A204.1 (cell line): ENCODE measurements around the gene CDC42BPB.

ENCODE experiments used
- FAIRE-seq: peaks from 2 replicates; lab custom pipeline; 2012; peaks lifted over from hg19 to GRCh38; lab: Jason Lieb, UNC

Gene CDC42BPB

DNA sequence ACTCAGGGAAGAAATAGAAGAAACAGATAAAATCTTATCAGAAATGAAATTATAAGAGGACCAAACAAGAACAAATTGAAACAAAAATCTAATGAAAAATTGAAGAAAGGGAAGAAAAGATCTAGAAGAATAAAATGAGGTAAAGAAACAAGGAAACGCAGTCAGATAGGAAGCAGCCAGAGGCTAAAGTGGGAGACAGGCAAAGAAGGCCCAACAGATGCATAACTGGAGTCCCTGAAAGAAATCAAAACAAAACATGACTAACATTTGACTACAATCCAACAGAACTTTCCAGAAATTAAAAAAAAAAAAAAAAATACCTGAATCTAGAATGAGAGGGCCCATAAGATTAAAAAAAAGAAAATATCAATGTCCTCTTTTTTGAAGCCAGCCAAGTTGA is 69.3 kb downstream of the CDC42BPB start:
- FAIRE-seq: no peak

DNA sequence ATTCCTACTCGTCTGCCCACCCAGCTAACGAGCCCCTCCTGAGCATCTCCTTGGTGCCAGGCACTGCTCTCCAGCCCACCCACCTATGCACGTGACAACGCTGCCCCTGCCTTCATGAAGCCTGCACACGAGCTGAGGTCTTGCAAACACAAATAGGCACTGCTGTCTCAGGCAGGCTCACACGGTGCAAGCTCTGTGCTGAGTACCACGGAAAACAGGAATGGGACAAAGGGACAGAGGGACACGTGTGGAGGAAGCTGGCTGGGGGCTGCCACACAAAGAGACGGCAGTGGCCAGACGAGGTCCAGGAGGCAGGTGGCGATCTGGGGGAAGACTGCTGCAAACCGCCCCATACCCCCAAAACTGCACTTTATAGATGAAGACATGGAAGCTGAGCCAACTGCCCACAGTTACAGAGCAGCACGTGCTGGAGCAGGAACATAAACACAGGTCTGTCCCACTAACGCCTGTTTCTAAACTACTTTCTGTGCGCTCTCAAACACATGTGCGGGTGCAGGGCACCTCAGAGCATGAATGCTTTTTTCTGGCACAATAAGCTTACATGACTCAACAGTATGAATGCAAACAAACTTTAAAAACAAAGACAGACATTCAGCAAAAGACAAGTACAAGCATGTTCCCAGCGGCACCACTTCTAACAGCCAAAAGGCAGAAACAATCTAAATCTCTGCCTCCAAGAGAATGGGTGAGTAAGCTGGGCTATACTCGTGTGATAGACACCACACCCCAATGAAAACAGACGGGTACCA is 70.4 kb downstream of the CDC42BPB start:
- no peak for FAIRE-seq

DNA sequence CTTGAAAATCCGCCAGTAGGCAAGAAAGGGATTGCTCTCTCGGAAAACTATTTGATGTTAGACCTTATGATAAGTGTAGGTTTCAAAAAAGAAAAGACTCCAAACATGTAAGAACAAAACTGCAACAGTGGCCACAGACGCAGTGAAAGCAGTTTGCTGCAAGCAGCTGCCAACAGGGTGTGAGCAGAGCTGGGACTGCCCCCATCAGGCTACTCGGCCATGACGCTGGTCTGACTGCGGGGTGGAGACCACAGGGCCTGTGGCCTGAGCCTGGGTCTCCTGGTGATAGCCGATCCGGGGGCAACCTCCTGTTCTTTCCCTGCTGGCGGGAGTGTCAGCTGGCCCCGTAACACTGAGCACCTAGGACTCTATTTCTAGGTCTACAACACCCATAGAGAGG is 71.7 kb downstream of the CDC42BPB start:
- FAIRE-seq: no peak

DNA sequence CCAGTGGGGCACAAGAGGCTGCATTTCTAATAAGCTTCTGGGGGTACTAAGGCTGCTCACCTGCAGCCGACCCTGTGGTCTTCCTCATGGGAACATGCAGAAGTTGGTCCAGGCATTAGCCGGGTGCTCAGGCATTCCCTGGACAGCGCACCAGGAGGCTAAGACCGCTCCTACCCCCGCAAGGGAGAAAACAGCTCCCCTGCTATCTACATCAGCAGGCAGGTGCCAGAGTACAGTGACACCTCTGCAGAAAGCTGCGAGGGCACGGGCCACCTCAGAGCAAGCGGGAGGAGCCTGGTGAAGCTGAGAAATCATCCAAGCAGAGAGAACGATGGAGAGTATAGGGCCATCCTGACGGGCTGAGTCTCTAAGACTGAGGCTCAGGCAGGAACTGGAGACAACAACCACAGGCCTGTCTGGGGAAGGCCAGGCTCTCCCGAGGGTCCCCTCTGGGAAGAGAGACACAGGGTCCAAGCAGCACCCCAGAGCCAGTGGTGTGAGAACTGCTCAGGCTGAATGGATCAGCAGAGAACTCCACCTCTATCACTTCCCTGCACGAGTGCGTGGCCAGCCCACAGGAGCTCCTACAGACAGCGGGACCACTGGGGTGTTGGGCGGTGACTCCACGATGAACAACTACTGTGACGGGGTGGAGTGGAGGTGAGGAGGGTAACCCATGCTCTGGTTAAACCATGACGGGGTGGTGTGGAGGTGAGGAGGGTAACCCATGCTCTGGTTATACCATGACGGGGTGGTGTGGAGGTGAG is 72.8 kb downstream of the CDC42BPB start:
- FAIRE-seq: no peak

DNA sequence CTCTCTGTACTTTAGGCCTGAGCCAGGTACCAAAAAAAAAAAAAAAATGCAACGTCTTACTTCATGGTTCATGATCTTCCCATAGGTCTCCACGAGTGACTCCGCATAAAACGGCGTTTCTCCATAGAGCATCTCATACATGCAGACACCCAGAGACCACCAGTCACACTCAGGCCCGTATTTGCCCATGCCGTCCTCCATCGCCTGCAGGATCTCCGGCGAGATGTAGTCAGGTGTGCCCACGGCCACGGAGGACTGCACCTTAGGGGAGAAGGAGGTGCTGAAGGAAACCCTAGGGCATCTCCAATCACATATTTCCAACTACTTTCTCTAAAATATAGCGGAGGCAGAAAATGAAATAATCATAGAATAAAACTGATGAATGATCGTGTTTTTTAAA is 73.9 kb downstream of the CDC42BPB start:
- FAIRE-seq: no peak

DNA sequence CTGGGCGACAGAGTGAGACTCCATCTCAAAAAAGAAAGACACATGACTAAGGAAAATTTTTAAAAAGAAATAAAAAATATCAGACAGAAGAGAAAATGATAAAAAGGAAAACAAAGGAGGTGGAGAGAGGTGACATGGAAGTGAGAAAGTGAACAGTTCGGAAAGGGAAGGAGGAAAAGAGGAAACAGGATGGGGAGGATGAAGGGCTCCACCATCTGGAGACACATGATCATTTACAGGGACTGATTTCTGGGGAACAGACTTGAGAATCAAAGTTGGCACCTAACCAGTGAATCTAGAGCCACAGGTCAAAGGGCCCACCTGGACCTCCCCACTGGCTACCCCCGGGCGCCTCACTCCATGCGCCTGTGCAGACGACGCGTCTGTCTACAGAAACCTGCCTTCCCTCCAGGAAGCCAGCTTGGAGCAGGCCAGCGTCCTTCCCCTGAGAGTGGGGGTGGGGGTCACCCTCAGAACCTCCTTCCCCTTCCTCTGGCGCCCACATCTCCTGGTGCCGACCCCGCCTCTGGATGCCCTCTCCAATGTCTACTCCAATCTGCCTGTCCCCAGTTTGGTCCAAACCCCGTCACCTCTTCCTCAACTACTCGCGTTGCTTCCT is 74.4 kb downstream of the CDC42BPB start:
- FAIRE-seq: no peak

DNA sequence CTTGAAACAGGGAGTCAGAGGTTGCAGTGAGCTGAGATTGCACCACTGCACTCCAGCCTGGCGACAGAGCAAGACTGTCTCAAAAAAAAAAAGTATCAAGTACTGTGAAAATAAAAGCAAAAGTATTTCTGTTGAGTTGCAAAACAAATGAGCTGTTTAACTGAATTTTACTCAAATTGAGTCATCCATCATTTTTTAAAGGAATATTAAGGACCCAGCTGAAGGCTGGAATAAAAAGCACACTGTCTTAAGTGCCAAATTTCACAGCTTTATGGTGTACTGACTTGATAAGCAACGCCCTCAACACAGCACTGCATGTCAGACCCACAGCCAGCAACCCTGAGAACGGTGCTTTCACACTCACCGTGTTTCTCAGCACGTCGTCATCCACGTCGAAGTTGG is 76.9 kb downstream of the CDC42BPB start:
- FAIRE-seq: no peak

DNA sequence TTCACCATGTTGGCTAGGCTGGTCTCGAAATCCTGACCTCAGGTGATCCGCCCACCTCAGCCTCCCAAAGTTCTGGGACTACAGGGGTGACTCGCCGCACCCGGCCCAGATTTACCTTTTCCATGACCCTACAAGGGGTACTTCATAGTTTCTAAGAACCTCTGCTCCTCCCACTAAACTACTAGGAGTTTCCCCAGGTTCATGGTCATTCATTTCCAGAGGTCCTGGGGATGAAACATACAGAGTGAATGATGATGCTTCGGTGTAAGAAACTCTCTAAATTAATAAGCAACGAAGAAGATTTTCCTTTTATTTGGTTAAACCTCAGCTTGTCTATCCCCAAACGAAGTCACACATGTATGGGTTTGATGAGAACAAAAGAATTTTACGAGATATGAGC is 77.9 kb downstream of the CDC42BPB start:
- no peak for FAIRE-seq

DNA sequence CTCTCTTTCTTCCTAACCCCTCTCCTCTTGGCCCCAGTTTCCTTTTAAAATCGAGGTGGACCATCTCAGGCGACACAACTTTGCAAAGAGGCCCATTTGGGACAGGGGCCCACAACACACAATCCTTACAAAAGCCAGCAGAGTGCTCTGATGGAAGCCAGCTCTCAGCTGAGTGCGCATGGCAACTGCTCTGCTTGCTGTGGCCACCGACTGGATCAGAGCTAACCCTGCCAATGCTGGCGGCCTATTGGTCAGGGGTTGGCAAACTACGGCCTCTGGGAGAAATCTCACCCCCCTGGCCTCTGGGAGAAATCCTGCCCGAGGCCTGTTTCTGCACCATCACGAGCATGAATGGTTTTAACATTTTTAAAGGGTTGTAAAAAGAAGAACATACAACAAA is 79.9 kb downstream of the CDC42BPB start:
- no peak for FAIRE-seq

DNA sequence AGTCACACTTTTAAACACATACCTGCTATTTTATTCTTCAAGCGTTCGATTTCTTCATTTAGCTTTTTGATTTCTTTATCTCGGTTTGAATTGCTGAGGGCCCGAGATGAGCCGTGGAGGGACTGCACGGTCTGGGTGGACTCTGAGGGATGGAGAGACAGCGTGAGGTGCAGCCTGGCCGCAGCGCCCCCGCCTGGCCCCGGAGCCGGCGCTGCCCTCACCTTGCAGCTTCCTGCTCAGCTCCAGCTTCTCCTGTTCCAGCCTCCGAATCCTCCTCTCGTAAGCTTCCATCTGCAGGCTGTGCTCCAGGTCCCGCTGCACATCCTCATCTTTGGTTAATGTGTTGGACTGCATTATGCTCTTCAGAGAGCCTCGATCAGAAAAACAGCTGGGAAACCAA is 81.7 kb downstream of the CDC42BPB start:
- no peak for FAIRE-seq

DNA sequence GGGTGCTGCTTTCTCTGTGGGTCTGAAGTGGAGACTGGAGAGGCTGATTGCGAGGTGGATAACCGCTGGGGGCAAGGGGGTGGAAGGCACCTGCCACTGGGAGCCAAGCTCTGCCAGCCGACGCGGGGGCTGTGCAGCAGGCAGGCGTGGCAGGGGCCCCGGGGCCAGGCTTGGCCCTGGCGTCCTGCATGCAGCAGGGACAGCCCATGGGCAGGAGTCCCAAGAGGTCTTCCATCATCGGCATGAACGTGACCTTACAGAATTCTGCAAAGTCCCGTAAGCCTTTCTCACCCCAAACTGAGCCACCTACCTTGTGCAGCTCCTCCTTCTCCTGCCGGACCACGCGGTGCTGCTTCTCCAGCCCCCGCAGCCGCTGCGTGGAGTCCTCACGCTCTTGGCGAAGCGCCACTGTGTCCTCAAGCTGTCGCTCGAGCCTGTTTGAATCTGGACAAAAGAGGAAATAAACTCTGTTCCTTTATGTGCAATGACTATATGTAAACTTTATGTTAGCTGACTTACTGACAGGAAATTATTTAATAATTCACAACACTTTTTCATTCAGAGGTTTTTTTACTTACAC is 83.6 kb downstream of the CDC42BPB start:
- no peak for FAIRE-seq

DNA sequence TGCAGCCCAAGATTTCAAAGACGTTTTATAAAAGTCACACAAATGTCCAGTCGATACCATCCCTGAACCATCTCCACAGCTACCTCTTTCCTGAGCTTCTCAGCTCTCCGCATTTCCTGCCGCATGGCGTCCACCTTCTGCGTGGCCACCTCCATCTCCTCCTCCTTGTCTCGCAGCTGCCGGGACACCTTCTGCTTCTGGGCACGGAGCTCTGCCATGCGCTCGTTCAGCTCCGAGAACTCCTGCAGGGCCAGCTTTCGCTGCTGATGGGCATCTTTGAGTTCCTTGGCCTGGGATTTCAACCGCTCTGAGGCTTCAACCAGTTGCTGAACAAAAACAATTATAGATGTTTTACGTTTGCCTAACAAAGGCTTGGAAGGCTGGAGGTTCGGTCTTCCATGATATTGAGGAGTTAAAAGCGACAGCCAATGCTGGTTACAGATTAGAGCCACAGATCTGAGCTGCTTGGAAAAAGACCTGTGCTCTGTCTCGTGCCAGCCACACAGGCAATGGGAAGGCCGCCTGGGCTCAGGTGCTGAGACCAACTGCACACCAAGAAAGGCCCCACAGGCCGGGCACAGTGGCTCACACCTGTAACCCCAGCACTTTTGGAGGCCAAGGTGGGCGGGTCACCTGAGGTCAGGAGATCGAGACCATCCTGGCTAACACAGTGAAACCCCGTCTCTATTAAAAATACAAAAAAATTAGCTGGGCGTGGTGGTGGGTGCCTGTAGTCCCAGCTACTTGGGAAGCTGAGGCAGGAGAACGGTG is 85.3 kb downstream of the CDC42BPB start:
- no peak for FAIRE-seq

DNA sequence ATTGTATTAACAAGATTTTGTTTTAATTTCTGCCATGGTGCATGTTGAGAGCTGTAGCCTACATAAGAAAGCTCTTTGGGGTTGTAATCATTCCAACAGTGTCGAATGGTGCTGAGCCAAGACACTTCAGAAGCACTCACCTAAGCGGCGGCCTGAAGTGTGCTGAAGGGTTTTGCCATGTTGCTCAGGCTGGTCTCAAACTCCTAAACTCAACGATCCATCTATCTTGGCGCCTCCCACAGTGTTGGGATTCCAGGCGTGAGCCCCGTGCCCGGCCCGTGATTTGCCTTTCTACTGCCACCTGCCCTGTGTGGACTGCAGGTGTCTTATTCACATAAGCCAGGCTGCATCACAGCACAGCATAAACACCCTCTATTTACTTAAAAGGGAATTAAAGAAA is 86.0 kb downstream of the CDC42BPB start:
- FAIRE-seq: no peak

DNA sequence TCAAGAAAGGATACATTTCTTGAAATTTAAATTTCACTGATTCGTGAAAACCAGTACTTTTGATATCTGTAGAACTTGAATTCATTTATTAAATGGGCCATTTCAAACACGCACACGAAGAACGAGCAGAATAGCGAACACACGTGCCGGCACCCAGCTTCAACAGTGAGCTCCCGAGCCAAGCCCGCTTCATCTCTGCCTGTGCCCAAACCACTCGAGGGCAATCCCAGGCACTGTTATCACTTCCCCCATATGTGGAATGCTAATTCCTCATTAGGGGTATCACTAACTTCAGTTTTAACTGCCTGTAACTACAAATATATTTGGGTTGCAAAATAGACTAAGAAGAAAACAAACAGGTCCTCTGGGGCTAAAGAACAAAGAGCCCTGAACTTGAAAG is 86.9 kb downstream of the CDC42BPB start:
- FAIRE-seq: no peak

DNA sequence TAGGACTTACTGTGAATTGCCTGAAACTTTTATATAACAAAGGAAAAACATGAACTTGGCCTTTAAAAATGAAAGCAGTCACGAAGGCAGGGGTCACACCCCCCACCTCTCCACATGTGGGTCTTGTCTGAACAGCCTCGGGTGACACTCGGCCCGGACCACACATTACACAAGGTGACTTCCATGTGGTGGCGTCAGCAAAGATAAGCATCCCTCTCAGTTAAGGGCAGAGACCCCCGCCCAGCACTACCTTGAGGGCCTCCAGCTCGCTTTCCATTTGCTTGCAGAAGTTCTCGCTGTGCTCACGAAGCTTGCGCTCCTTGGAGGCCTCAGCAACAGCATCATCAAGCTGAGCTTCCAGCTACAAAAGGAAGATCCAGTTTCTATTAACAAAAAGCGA is 87.4 kb downstream of the CDC42BPB start:
- no peak for FAIRE-seq

DNA sequence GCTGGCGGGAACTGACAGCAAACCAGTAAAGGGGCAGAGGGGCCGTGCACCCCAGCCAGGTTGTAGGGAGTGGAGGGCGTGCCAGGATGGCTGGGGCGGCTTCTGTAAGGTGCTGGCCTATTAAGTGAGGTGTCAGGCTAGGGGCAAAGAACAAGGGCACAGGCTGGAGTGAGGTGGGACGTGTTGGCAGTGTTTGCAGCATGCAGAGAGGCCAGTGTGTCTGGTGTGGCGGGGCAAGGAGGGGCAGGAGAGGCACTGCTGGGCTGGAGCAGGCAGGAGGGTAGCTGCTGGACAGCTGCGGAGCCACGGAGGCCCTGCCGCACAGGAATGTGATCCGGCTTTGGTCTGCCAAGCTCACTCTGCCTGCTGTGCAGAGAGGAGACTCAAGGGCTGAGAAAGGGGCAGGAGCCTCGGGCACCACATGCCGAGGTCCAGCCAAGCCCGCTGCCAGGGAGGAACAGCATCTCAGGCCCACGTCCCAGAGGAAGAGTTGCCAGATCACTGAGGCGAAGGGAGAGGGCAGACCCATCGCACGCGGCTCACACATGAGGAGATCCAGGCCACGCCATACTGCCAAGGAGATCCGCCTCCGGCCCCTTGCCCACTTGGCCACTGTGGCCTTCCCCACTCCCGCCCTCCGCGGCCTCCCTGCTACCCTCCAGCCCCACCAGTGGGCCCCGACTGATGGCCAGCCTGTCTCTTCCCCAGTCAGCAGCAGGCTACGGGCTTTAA is 88.1 kb downstream of the CDC42BPB start:
- no peak for FAIRE-seq

DNA sequence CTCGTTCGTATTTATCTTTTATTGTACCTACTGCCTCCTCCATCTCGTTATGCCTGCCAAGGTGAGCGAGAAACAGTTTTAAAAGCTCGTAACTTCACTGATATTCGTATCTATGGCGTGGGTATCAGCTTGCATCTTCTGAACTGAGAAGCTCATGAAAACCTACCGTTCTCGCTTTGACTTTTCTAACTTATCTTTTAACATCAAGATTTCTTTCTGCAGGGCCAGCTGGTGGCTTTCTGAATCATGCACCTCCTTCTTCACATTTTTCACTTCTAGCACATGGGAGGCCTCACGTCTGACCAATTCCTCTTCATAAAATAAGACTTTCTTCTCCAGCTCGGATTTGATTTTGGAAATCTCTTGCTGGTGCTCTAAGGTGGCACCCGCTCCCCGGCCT is 89.0 kb downstream of the CDC42BPB start:
- FAIRE-seq: no peak

DNA sequence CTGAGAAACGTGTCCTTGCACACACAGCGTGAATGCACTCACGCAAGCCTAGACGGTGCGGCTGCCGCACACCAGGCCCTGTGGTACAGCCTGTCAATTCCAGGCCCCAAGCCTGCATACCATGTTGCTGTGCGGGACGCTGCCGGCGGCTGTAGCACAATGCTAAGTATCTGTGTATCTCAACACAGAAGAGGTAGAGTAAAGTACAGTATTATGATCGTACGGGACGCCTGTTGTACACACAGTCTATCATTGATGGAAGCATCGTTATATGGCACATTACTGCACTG is 89.9 kb downstream of the CDC42BPB start:
- no peak for FAIRE-seq

DNA sequence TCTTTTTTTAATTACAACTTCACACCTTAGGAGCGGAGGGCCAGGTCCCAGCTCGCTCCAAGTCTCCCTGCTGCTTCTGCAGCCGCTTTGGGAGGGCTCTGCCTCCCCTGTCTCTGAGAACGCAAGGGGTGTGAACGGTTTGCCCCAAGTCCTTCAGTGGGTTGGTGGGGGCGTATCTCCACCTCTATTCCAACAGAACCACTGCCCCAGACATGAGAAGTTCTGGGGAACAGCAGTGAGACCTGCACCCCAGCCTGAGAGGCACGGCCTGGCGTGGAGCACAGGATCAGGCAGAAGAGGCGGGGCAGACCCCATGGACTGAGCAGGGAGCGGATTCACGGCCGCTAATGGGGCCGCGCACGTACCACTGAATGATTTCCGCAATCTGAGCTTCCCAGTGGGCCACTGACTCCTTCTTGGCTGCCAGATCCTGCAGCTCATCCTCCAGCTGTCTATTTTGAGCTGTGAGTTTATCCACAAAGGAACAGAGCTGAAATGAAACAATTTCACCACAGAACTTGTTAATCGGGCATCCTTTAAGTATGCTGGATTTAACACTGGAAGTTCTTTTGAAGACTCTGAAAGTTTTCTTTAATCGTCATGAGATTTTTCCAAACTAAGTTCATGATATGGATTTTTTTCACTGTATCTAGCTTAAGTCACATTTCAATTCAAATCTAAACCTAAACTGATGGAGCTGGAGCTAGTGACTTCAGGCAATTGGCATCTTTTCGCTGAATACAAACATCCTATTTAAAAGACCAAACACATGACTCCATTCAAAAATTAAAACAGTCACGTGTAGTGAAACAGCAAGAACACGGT is 90.5 kb downstream of the CDC42BPB start:
- FAIRE-seq: no peak

DNA sequence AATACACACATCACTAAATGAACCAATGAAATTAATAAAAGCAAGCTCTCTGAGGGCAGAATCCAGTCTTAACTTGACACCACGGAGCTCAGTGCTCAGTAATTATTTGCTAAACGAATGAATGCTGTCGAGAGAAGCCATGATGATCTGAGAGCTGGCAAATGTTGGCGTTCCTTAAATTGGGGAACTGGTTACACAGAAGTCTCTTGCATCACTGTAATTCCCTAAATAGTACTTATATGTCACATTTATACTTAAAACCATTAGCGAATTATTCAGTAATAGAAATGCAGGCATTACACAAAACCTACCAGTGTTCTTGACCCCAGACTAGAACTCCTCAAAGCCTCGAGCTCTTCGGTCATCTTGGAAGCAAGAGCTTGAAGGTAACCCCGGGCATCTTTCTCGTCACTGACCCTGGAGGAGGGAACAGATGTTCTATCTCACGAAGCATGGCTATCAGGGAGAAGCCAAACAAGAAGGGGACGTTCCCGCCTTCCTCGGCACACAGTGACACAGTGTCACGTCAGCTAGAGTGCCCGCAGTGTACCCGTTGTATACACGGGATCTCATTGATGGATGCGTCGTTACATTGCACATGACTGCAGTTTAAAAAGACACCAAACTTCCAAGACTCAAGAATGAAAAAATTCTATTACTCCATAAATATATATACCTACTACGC is 91.2 kb downstream of the CDC42BPB start:
- no peak for FAIRE-seq
